Activated CD4-positive, CD25-positive, alpha-beta regulatory T cell (primary cell): ENCODE measurements around the gene C2CD3.
A peak's percentile ranks its signal among the peaks of the same experiment; 100 is the strongest.
"Not testable (repeated sequence)": the region's sequence is repeated elsewhere in the genome, so short reads cannot be mapped to it uniquely, and the experiment has no call there.

Source experiments
- DNase-seq, 4 experiments: peaks; one replicate each; lab custom pipeline; 2025; lab: John Stamatoyannopoulos, UW

C2CD3 gene

GRCh38 chr11:74002832-74003231 is 168.0 kb downstream of the C2CD3 start:
- no peak for DNase-seq

- DNase-seq, result no peak
These were observed 168.9 kb downstream of the C2CD3 start for GRCh38 chr11:74001822-74002286.

GRCh38 chr11:74000307-74001133 is 170.3 kb downstream of the C2CD3 start:
- no peak for DNase-seq

- DNase-seq, result no peak
These were observed 171.1 kb downstream of the C2CD3 start for GRCh38 chr11:73999581-74000306.

- DNase-seq, result no peak
These were observed 171.8 kb downstream of the C2CD3 start for GRCh38 chr11:73998846-73999575.

- no peak for DNase-seq
These were observed 173.6 kb downstream of the C2CD3 start for GRCh38 chr11:73997120-73997770.

GRCh38 chr11:73996161-73996747 is 174.5 kb downstream of the C2CD3 start:
- DNase-seq, result no peak

- DNase-seq, result no peak
These were observed 175.1 kb downstream of the C2CD3 start for GRCh38 chr11:73995731-73996130.

GRCh38 chr11:73995247-73995646 is 175.6 kb downstream of the C2CD3 start:
- DNase-seq, result no peak

- DNase-seq, result no peak
These were observed 179.3 kb downstream of the C2CD3 start for GRCh38 chr11:73991471-73992006.

- no peak for DNase-seq
These were observed 180.1 kb downstream of the C2CD3 start for GRCh38 chr11:73990730-73991129.

- DNase-seq, result no peak
These were observed 181.6 kb downstream of the C2CD3 start for GRCh38 chr11:73989156-73989555.

- DNase-seq, result no peak
These were observed 182.6 kb downstream of the C2CD3 start for GRCh38 chr11:73988227-73988626.

- DNase-seq, result not testable (repeated sequence)
These were observed 185.1 kb downstream of the C2CD3 start for GRCh38 chr11:73985661-73986060.

- no peak for DNase-seq
These were observed 186.9 kb downstream of the C2CD3 start for GRCh38 chr11:73983741-73984538.

GRCh38 chr11:73982990-73983740 is 187.6 kb downstream of the C2CD3 start:
- peak; percentile 81 to 87 (median 85) for DNase-seq

- peak; percentile 59 to 72 (median 68) for DNase-seq
These were observed 188.2 kb downstream of the C2CD3 start, which contains the start of gene UCP2 for GRCh38 chr11:73982595-73982989. TSS of gene UCP2 (minus strand) at chr11:73982843. CDS start at chr11:73978378, 4,465 bp downstream.

GRCh38 chr11:73981051-73981805 is 189.6 kb downstream of the C2CD3 start:
- DNase-seq, result no peak
